Adrenal gland (tissue), 12 donors: ENCODE measurements around the gene ZNF180. TPM values are rescaled to one million over a fixed set of nuclear protein-coding genes. Genes with fewer than 3 reads are reported as not detected.

ENCODE experiments used
- DNase-seq, 7 donors: peaks; one replicate each; pipeline ENCODE4 v3.0.0-alpha.2; 2019 to 2020
- H3K27ac ChIP-seq, 5 donors: fragments of 200-600 bp; sonication (generic) in 4 of 5; 1 replicate in 3 of 5; 2 replicates in 2 of 5; pipeline versions ENCODE4 v1.5.1 to v1.8.0; 2016 to 2020; ENCODE audit warnings: mild to moderate bottlenecking in 1 of 5
- H3K27me3 ChIP-seq: fragments of 200-600 bp; 2 replicates; pipeline ENCODE4 v1.8.0; 2021
- H3K36me3 ChIP-seq, 2 donors: fragments of 200-600 bp; replicated peaks in 1 of 2; 1 replicate in 1 of 2; 2 replicates in 1 of 2; pipeline versions ENCODE4 v1.5.1 to v1.8.0; 2018 to 2022
- H3K4me1 ChIP-seq, 2 donors: fragments of 200-600 bp; replicated peaks in 1 of 2; 1 replicate in 1 of 2; 2 replicates in 1 of 2; pipeline versions ENCODE4 v1.5.1 to v1.8.0; 2018 to 2021
- H3K4me3 ChIP-seq, 4 donors: fragments of 200-600 bp; sonication (generic) in 3 of 4; one replicate each; pipeline ENCODE4 v1.5.1; 2016 to 2018
- H3K9me3 ChIP-seq, 3 donors: fragments of 200-600 bp; sonication (generic) in 1 of 3; replicated peaks in 1 of 3; 1 replicate in 2 of 3; 2 replicates in 1 of 3; pipeline versions ENCODE4 v1.5.1 to v1.8.0; 2016 to 2021
- CTCF ChIP-seq, 6 experiments: fragments of 450-650 bp in 4 of 6; fragments of 200-600 bp in 2 of 6; sonication (generic) in 1 of 6; IDR thresholded peaks; 1 replicate in 5 of 6; 2 replicates in 1 of 6; pipeline versions ENCODE4 v1.5.1 to v1.8.0; 2016 to 2021; ENCODE audit warnings: antibody characterized with exemption in 6 of 6, mild to moderate bottlenecking in 2 of 6, moderate library complexity in 1 of 6
- POLR2A ChIP-seq, 2 donors: fragments of 450-650 bp; IDR thresholded peaks; one replicate each; pipeline ENCODE4 v1.6.1; 2017; ENCODE audit warnings: antibody characterized with exemption in 2 of 2, mild to moderate bottlenecking in 2 of 2, moderate library complexity in 1 of 2
- WGBS, 4 donors: extraction: QIAGEN DNeasy Blood & Tissue Kit in 2 of 4; methylation state at CpG; one replicate each; pipeline versions ENCODE4 v1.1.5 to v1.1.7; 2013 to 2017; 5-methylcytosine and 5-hydroxymethylcytosine counted together
- intact Hi-C, 2 donors: fragments of 100-400 bp; cut with DNase I; formaldehyde crosslinking; loops; one replicate each; pipeline versions ENCODE4 v1.14.1 to v1.15.0; 2022 to 2023
- polyA plus RNA-seq, 3 donors: library from polyadenylated mRNA; stranded (reverse); fragments of 200-250 nt in 2 of 3; fragments of 350-450 nt in 1 of 3; fragmentation: Illumina TruSeq in 1 of 3; extraction: RNeasy Lipid Tissue Mini Kit (QIAGEN cat#74804) in 1 of 3; gene quantifications; one replicate each; pipeline ENCODE4 v1.2.3, GENCODE V29; 2013 to 2014
- total RNA-seq, 9 donors: library from RNA; depleted of rRNA in 4 of 9; stranded (reverse); fragments of >200 nt in 4 of 9; fragments of 120-200 nt in 1 of 9; fragmentation: NEBNext Ultra II Directional in 1 of 9; extraction: Animal tissue kit (Norgen Biotek cat#: 25700) in 1 of 9; gene quantifications; one replicate each; pipeline versions ENCODE4 v1.1.0 to v1.2.4, GENCODE V29; 2013 to 2023
- donor health status: healthy with polysubstance abuse.
- donor health status: Bipolar disorder and iron deficiency.
- donor health status: DM: yes; HTN: yes; CAD: no.
- donor health status: DM: no; HTN: no; CAD: no.
- donor health status: DM: no; HTN: no; CAD: no.
- donor health status: DM: yes; HTN: yes; CAD: no.

ZNF180 gene
- total and polyA plus RNA-seq, 12 donors = 4.7 to 25.9 (median 10.6) TPM

GRCh38 chr19:44515907-44516306, 15.6 kb upstream of the ZNF180 start:
- no peaks in the 10 kb centered on the region for H3K4me1 ChIP-seq
- H3K27me3 ChIP-seq = peaks cover 11% of the 10 kb centered on the region
- DNase-seq = no peak
- no peaks in the 10 kb centered on the region for H3K36me3 ChIP-seq
- no peak overlapping the region for H3K27ac ChIP-seq
- no peak overlapping the region for H3K4me3 ChIP-seq
- 82 to 100% (median 92%) methylated on average over 1 of the region's 1 CpG for WGBS, 4 donors
- TF ChIP-seq CTCF (IDR thresholded peaks at IDR 0.05) (no peak), POLR2A (IDR thresholded peaks at IDR 0.05) (no peak)
- intact Hi-C loops = no loop called here
- no peaks in the 10 kb centered on the region for H3K9me3 ChIP-seq

GRCh38 chr19:44515031-44515430, 14.7 kb upstream of the ZNF180 start:
- intact Hi-C loops = no loop called here
- H3K27me3 ChIP-seq = peaks cover 11% of the 10 kb centered on the region
- DNase-seq = no peak
- H3K9me3 ChIP-seq = no peaks in the 10 kb centered on the region
- no peaks in the 10 kb centered on the region for H3K4me1 ChIP-seq
- WGBS, 4 donors = 73 to 85% (median 77%) methylated on average over 3 of the region's 3 CpGs
- TF ChIP-seq POLR2A (IDR thresholded peaks at IDR 0.05) (no peak), CTCF (IDR thresholded peaks at IDR 0.05) (no peak)
- no peak overlapping the region for H3K4me3 ChIP-seq
- no peaks in the 10 kb centered on the region for H3K36me3 ChIP-seq
- no peak overlapping the region for H3K27ac ChIP-seq

- 31 to 35% (median 33%) methylated on average over 11 to 12 of the region's 12 CpGs for WGBS, 4 donors
- TF ChIP-seq CTCF (IDR thresholded peaks at IDR 0.05) (peak; percentile 15 to 32 (median 24)), POLR2A (IDR thresholded peaks at IDR 0.05) (no peak)
- no peak overlapping the region for H3K4me3 ChIP-seq
- H3K4me1 ChIP-seq = no peaks in the 10 kb centered on the region
- H3K9me3 ChIP-seq = no peaks in the 10 kb centered on the region
- peak in 2 of 7 donors; percentile 39 to 55 for DNase-seq
- H3K27ac ChIP-seq = no peak overlapping the region
- intact Hi-C loops = no loop called here
- peaks cover 11% of the 10 kb centered on the region for H3K27me3 ChIP-seq
- H3K36me3 ChIP-seq = no peaks in the 10 kb centered on the region
These were observed 12.3 kb upstream of the ZNF180 start for GRCh38 chr19:44512326-44513298.

GRCh38 chr19:44509478-44509877, 9.2 kb upstream of the ZNF180 start:
- H3K27me3 ChIP-seq = peaks cover 4% of the 10 kb centered on the region
- H3K4me1 ChIP-seq = no peaks in the 10 kb centered on the region
- H3K27ac ChIP-seq = no peak overlapping the region
- intact Hi-C loops = no loop called here
- TF ChIP-seq CTCF (IDR thresholded peaks at IDR 0.05) (no peak), POLR2A (IDR thresholded peaks at IDR 0.05) (no peak)
- no peaks in the 10 kb centered on the region for H3K36me3 ChIP-seq
- H3K4me3 ChIP-seq = no peak overlapping the region
- no peaks in the 10 kb centered on the region for H3K9me3 ChIP-seq
- no peak for DNase-seq
